ENCODE measurements around the gene CDH4.

- TF ChIP-seq ZNF274 (IDR thresholded peaks at IDR 0.05; ENCODE audit: borderline replicate concordance, extremely low read depth, low read length) (no peak), POLR2A (IDR thresholded peaks at IDR 0.05; ENCODE audit: control extremely low read depth in 1 of 2, low read depth in 2 of 2, low read length in 2 of 2) (no peak), CTCF (IDR thresholded peaks at IDR 0.05; ENCODE audit: control extremely low read depth in 1 of 3, insufficient read depth in 1 of 3, low read depth in 1 of 3, low read length in 3 of 3) (no peak), RAD21 (IDR thresholded peaks at IDR 0.05 in 1 of 2, conservative IDR thresholded peaks at IDR 0.05 in 1 of 2; ENCODE audit: low read depth in 2 of 2, low read length in 2 of 2) (no peak), E2F6 (IDR thresholded peaks at IDR 0.05) (no peak), HDAC2 (IDR thresholded peaks at IDR 0.05; ENCODE audit: borderline replicate concordance in 1 of 2, low read depth in 2 of 2, low read length in 2 of 2) (no peak), SP2 (IDR thresholded peaks at IDR 0.05; ENCODE audit: low read length) (no peak), TAF1 (IDR thresholded peaks at IDR 0.05; ENCODE audit: low read depth, low read length) (no peak), JUND (IDR thresholded peaks at IDR 0.05; ENCODE audit: low read length) (no peak), BRCA1 (IDR thresholded peaks at IDR 0.05; ENCODE audit: low read depth, low read length) (no peak), SP1 (IDR thresholded peaks at IDR 0.05; ENCODE audit: low read depth, low read length) (no peak), EZH2 (IDR thresholded peaks at IDR 0.05; ENCODE audit: low read depth, low read length, severe bottlenecking) (no peak), POLR2AphosphoS5 (IDR thresholded peaks at IDR 0.05; ENCODE audit: low read depth, low read length) (no peak)
- TF ChIP-seq, protein P1, sequence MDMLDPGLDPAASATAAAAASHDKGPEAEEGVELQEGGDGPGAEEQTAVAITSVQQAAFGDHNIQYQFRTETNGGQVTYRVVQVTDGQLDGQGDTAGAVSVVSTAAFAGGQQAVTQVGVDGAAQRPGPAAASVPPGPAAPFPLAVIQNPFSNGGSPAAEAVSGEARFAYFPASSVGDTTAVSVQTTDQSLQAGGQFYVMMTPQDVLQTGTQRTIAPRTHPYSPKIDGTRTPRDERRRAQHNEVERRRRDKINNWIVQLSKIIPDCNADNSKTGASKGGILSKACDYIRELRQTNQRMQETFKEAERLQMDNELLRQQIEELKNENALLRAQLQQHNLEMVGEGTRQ (IDR thresholded peaks at IDR 0.05; ENCODE audit: low read length) = no peak
Observed at GRCh38 chr20:61354901-61355495, 102.9 kb downstream of the CDH4 start.

Measured in H1 (cell line).